Smooth muscle cell (in vitro differentiated cells): ENCODE results near the gene MAPKAPK5. TPM values are rescaled to one million over a fixed set of nuclear protein-coding genes. Genes with fewer than 3 reads are reported as not detected.
"Not testable (repeated sequence)": the region's sequence is repeated elsewhere in the genome, so short reads cannot be mapped to it uniquely, and the experiment has no call there.

ENCODE experiments used
- DNase-seq: peaks from one replicate; lab custom pipeline; 2025; ENCODE audit not compliant: unreplicated experiment; lab: John Stamatoyannopoulos, UW
- H2AFZ ChIP-seq: fragments of 200-600 bp; sonication (generic); 2 replicates; pipeline ENCODE4 v1.6.0; 2016; ENCODE audit warnings: antibody characterized with exemption, low read depth, mild to moderate bottlenecking
- H3F3A ChIP-seq: fragments of 200-600 bp; sonication (generic); 2 replicates; pipeline ENCODE4 v1.6.0; 2017; ENCODE audit warnings: antibody characterized with exemption, low read depth
- H3K27ac ChIP-seq: fragments of 200-600 bp; sonication (generic); 2 replicates; pipeline ENCODE4 v1.5.1; 2016; ENCODE audit warnings: low read depth, mild to moderate bottlenecking
- H3K27me3 ChIP-seq: fragments of 200-600 bp; sonication (generic); 2 replicates; pipeline ENCODE4 v1.6.1; 2016; ENCODE audit warnings: low read depth, mild to moderate bottlenecking
- H3K36me3 ChIP-seq: fragments of 200-600 bp; sonication (generic); 2 replicates; pipeline ENCODE4 v1.5.1; 2016; ENCODE audit warnings: low read depth
- H3K4me1 ChIP-seq: fragments of 200-600 bp; sonication (generic); 2 replicates; pipeline ENCODE4 v1.5.1; 2016; ENCODE audit warnings: low read depth
- H3K4me2 ChIP-seq: fragments of 200-600 bp; sonication (generic); 2 replicates; pipeline ENCODE4 v1.6.0; 2016; ENCODE audit warnings: mild to moderate bottlenecking
- H3K4me3 ChIP-seq: fragments of 200-600 bp; sonication (generic); 2 replicates; pipeline ENCODE4 v1.5.1; 2016; ENCODE audit warnings: mild to moderate bottlenecking
- H3K79me2 ChIP-seq: fragments of 200-600 bp; sonication (generic); 2 replicates; pipeline ENCODE4 v1.6.0; 2016; ENCODE audit warnings: low read depth, mild to moderate bottlenecking
- H3K9ac ChIP-seq: fragments of 200-600 bp; sonication (generic); 2 replicates; pipeline ENCODE4 v1.6.0; 2016; ENCODE audit warnings: low read depth
- H3K9me3 ChIP-seq: fragments of 200-600 bp; sonication (generic); replicated peaks from 2 replicates; pipeline ENCODE4 v1.5.1; 2016; ENCODE audit warnings: low read depth
- H4K20me1 ChIP-seq: fragments of 200-600 bp; sonication (generic); 2 replicates; pipeline ENCODE4 v1.6.0; 2016; ENCODE audit warnings: low read depth
- WGBS: methylation state at CpG from one replicate; pipeline ENCODE4 v1.1.7; 2016; ENCODE audit warnings: low lambda C conversion rate; 5-methylcytosine and 5-hydroxymethylcytosine counted together
- polyA plus RNA-seq: library from polyadenylated mRNA; unstranded; fragments of >200 nt; fragmentation: Nextera tagmentation; extraction: Ambion mirVana; gene quantifications from 2 replicates; pipeline ENCODE4 v1.2.1, GENCODE V29; 2016
- total RNA-seq: library from RNA; depleted of rRNA; stranded (reverse); fragments of >200 nt; gene quantifications from 2 replicates; pipeline ENCODE4 v1.2.3, GENCODE V29; 2014
- TF ChIP-seq, protein P1 (sequence below): fragments of 200-600 bp; sonication (generic); IDR thresholded peaks from 2 replicates; pipeline ENCODE4 v1.5.1; 2017; ENCODE audit warnings: borderline replicate concordance, mild to moderate bottlenecking, antibody characterized with exemption; ENCODE audit not compliant: insufficient read depth, poor library complexity, severe bottlenecking

The MAPKAPK5 gene
- total and polyA plus RNA-seq, 2 experiments from 2014 or later: 29.8 to 46.1 TPM

DNA sequence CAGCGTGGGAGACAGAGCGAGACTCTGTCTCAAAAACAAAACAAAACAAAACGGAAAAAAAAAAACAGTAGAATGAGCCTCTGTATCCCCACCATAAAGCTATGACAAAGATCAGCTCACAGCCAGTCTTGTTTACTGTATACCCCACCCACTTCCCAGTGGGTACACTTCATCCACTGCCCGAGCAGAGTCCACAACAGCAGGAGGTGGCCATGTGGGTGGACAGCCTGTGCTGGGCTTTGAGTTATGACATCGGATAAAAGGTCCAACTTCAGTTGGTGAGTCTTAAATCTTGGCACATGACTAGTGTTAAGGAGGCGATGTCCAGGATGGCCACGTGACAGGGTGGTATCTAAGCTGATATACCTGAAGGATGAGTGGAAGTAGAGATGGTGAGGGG, 34.8 kb upstream of the MAPKAPK5 start:
- H3K4me3 ChIP-seq: no peak overlapping the region
- no peak overlapping the region for H3K27ac ChIP-seq
- H3K4me1 ChIP-seq: no peaks in the 10 kb centered on the region
- TF ChIP-seq, protein P1, sequence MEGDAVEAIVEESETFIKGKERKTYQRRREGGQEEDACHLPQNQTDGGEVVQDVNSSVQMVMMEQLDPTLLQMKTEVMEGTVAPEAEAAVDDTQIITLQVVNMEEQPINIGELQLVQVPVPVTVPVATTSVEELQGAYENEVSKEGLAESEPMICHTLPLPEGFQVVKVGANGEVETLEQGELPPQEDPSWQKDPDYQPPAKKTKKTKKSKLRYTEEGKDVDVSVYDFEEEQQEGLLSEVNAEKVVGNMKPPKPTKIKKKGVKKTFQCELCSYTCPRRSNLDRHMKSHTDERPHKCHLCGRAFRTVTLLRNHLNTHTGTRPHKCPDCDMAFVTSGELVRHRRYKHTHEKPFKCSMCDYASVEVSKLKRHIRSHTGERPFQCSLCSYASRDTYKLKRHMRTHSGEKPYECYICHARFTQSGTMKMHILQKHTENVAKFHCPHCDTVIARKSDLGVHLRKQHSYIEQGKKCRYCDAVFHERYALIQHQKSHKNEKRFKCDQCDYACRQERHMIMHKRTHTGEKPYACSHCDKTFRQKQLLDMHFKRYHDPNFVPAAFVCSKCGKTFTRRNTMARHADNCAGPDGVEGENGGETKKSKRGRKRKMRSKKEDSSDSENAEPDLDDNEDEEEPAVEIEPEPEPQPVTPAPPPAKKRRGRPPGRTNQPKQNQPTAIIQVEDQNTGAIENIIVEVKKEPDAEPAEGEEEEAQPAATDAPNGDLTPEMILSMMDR: no peak
- no peaks in the 10 kb centered on the region for H3K9me3 ChIP-seq
- no peaks in the 10 kb centered on the region for H3K27me3 ChIP-seq
- H3K79me2 ChIP-seq: no peaks in the 10 kb centered on the region
- H3K4me2 ChIP-seq: no peak overlapping the region
- H3K36me3 ChIP-seq: peaks cover 5% of the 10 kb centered on the region
- H4K20me1 ChIP-seq: no peaks in the 10 kb centered on the region
- H2AFZ ChIP-seq: no peak overlapping the region
- no peak for DNase-seq
- no peak overlapping the region for H3K9ac ChIP-seq
- H3F3A ChIP-seq: no peaks in the 10 kb centered on the region
- WGBS: 97% methylated on average over 7 of the region's 7 CpGs

DNA sequence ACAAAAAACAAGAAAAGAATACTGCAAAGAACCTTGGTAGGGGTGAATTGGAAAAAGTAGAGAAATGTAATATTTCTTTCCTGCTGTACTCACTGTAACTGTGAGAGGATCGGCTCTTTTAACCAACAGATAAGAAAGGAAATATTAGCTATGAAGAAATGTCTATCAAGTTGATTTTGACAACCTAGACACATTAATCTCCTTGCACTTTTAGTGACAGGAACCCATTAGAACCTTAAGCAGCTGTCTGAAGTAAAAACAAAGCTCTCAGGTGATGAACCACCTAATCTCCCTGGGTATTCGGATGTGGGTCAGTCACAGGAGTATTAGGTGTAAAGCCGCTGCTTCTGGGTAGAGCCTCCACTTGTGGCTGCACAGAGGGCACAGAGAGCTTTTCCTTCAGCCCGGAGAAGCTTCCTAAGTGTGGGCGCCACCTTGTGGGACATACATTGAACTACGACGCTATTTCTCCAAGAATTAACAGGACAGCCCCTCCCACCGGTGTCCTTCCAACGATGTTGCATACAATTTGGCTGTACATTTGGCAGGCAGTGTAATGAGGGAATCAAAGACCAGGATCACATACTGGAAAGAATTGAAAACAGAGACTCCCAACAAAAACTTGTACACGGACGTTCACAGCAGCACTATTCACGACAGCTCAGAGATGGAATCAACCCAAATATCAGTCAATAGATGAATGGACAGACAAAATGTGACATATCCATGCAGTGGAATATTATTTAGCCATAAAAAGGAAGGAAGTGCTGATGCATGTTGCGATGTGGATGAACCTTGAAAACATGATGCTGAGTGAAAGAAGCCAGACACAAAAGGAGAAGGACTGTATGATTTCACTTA, 28.9 kb upstream of the MAPKAPK5 start:
- peaks cover 5% of the 10 kb centered on the region for H3K36me3 ChIP-seq
- no peaks in the 10 kb centered on the region for H3K79me2 ChIP-seq
- H3K4me3 ChIP-seq: no peak overlapping the region
- H2AFZ ChIP-seq: no peak overlapping the region
- no peaks in the 10 kb centered on the region for H3K4me1 ChIP-seq
- no peak overlapping the region for H3K4me2 ChIP-seq
- no peaks in the 10 kb centered on the region for H4K20me1 ChIP-seq
- H3K27ac ChIP-seq: no peak overlapping the region
- H3K27me3 ChIP-seq: no peaks in the 10 kb centered on the region
- H3F3A ChIP-seq: no peaks in the 10 kb centered on the region
- no peak overlapping the region for H3K9ac ChIP-seq
- DNase-seq: peak; percentile 16
- TF ChIP-seq, protein P1: peak; percentile 66
- H3K9me3 ChIP-seq: no peaks in the 10 kb centered on the region
- 30% methylated on average over 13 of the region's 13 CpGs for WGBS

DNA sequence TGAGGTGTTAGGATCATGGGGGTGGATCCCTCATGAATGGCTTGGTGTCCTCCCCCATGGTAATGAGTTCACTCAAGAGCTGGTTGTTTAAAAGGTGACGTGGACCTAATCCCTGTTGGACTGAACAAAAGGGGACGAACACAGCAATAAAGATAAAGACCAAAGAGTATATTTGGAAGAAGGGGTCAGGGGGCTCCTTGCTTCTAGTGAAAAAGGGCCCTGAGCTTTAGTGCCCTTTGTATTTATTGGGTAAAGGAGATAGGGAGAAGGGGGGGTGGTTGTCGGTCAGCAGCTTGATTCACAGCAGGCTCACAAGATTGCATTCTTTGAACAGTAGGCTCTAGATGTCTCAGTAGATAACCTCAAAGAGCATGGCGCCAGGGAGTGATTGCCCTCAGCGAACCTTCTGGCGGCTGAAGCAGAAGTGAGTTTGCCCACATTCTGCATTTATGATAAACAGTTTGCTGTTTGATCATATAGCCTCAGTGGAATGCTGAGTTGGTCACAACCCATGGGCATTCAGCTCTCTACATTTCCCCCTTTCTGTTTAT, 25.9 kb upstream of the MAPKAPK5 start:
- no peaks in the 10 kb centered on the region for H3F3A ChIP-seq
- DNase-seq: no peak
- H3K27ac ChIP-seq: no peak overlapping the region
- no peak overlapping the region for H3K4me2 ChIP-seq
- H4K20me1 ChIP-seq: no peaks in the 10 kb centered on the region
- H3K36me3 ChIP-seq: no peaks in the 10 kb centered on the region
- no peaks in the 10 kb centered on the region for H3K9me3 ChIP-seq
- H2AFZ ChIP-seq: no peak overlapping the region
- no peaks in the 10 kb centered on the region for H3K27me3 ChIP-seq
- no peaks in the 10 kb centered on the region for H3K4me1 ChIP-seq
- 82% methylated on average over 6 of the region's 6 CpGs for WGBS
- TF ChIP-seq, protein P1: no peak
- H3K79me2 ChIP-seq: no peaks in the 10 kb centered on the region
- no peak overlapping the region for H3K4me3 ChIP-seq
- H3K9ac ChIP-seq: no peak overlapping the region

DNA sequence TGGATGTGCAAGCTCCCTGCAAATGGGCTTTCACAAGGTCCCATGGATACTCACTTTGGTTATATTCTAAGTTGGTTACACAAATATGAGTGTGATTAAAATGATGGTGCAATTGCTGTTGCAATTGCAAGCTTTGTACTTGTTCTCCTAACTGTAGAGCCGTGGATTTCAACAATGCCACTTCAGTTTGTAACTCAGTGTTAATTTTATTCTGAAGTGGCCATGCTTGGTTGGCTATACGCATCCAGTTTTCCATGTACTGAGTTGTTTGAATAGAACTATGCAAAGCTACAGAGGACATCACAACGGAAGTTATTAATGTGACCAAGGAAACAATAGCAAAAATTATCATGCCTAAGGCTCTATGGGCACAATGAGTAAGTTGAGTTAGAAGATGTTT, 25.1 kb upstream of the MAPKAPK5 start:
- not testable (repeated sequence) for DNase-seq, H3K4me2 ChIP-seq, H3K27ac ChIP-seq, H2AFZ ChIP-seq, H3K9ac ChIP-seq, H4K20me1 ChIP-seq, H3K9me3 ChIP-seq, H3K36me3 ChIP-seq, H3F3A ChIP-seq, H3K4me3 ChIP-seq, H3K79me2 ChIP-seq, H3K4me1 ChIP-seq, H3K27me3 ChIP-seq
- WGBS: 93% methylated on average over 3 of the region's 3 CpGs
